ENCODE measurements around the gene RIT2.

Gene RIT2

GRCh38 chr18:42976869-42977590 is 138.5 kb downstream of the RIT2 start:
- no peak overlapping the region for H3K4me3 ChIP-seq (replicated peaks; ENCODE audit: low read depth, low read length)
- DNase-seq (ENCODE audit: low read depth), result no peak
- no peak for TF ChIP-seq CTCF (IDR thresholded peaks at IDR 0.05; ENCODE audit: low read length, missing control alignments)

DNA sequence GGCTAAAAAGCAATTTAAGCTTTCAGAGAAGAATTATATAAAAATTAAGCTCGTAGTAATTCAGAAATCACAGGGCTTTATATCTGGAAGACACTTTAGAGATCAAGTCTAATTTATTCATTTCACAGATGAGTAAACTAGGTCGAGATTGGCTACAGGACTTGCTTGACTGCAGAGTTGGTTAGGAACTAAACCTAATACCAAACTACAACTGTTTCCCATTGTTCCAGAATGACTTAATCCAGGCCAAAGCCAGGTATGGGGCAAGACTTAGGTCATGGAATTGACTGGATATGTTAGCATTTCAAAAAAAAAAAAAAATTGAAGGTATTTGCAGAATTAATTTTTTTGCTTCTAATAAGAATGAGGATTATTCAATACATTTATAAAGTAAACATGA is 146.1 kb downstream of the RIT2 start:
- no peak for DNase-seq (ENCODE audit: low read depth)
- no peak overlapping the region for H3K4me3 ChIP-seq (replicated peaks; ENCODE audit: low read depth, low read length)
- TF ChIP-seq CTCF (IDR thresholded peaks at IDR 0.05; ENCODE audit: low read length, missing control alignments), result no peak

DNA sequence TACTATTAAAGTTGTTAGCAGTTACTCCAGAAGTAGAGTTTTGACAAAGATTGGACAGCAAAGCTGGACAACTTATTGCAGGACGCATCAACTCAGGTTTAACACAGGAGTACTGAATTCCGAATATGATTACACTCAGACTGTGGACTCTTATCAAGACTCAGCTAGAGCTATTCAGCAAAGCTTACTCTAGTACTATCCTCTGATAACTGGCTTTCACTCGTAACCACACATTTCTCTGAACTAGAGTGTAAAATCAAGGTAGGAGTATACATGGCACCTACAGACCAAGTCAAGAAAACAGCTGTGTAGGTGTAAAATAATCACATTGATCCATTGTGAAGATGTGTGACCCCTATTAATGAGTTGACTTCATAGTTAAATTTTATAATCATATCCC is 154.2 kb downstream of the RIT2 start:
- H3K4me3 ChIP-seq (replicated peaks; ENCODE audit: low read depth, low read length), result no peak overlapping the region
- no peak for DNase-seq (ENCODE audit: low read depth)
- TF ChIP-seq CTCF (IDR thresholded peaks at IDR 0.05; ENCODE audit: low read length, missing control alignments), result no peak

GRCh38 chr18:42959528-42959927 is 156.0 kb downstream of the RIT2 start:
- no peak for DNase-seq (ENCODE audit: low read depth)
- no peak for TF ChIP-seq CTCF (IDR thresholded peaks at IDR 0.05; ENCODE audit: low read length, missing control alignments)
- no peak overlapping the region for H3K4me3 ChIP-seq (replicated peaks; ENCODE audit: low read depth, low read length)

DNA sequence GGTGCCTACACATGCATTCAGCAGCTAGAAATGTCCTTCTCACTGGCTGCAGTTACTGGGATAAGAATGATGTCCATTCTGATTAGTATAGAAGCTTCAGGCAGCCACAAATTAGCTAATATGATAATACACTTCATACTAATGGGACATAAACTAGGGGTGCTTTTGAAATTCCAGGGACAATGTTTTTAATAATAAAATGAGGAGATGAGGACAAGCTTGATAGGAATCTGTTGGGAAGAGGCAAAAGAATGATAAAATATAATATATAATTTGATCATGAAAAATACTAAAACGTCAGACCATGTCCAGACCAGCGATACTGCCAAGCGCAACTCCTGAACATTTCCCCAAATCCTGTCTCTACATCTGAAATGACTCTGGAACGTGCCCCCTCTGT is 157.1 kb downstream of the RIT2 start:
- DNase-seq (ENCODE audit: low read depth), result no peak
- no peak for TF ChIP-seq CTCF (IDR thresholded peaks at IDR 0.05; ENCODE audit: low read length, missing control alignments)
- H3K4me3 ChIP-seq (replicated peaks; ENCODE audit: low read depth, low read length), result no peak overlapping the region

DNA sequence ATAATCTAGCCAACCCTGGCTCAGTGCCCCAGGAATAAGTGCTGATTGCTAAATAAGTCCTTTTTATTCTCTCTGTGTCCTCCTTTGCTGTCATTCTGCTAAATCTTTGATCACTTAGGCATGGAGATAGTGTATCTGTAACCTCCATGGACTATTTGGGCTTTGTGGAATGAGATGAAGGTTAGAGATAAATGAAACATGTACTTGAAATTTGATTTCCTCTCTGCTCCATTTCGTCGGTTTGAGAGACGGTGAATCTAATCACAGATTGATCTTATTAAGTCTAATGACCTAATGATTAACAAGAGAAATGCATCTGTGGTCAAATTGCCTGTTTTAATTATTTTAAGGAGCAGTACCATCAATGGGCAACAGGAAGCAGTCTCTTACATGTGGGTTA is 159.2 kb downstream of the RIT2 start:
- DNase-seq (ENCODE audit: low read depth), result no peak
- no peak overlapping the region for H3K4me3 ChIP-seq (replicated peaks; ENCODE audit: low read depth, low read length)
- no peak for TF ChIP-seq CTCF (IDR thresholded peaks at IDR 0.05; ENCODE audit: low read length, missing control alignments)

DNA sequence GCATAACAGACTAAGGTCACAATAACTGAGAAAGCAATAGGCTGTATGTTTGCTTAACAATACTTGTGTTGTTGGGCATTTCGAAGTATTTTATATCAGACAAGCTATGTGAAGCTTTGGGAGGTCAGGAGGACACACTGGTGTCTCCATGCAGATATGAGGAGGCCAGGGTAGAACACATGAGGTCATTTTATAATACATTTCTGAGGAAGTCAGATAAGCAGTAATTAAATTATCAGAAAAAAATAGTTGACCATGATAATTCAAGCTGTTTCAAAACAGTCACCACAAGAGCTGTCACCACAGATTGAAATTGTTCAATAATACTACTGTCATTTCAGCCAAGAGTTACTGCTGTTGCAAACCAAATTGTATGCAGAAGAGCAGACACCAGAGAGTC is 160.6 kb downstream of the RIT2 start:
- H3K4me3 ChIP-seq (replicated peaks; ENCODE audit: low read depth, low read length), result no peak overlapping the region
- no peak for DNase-seq (ENCODE audit: low read depth)
- no peak for TF ChIP-seq CTCF (IDR thresholded peaks at IDR 0.05; ENCODE audit: low read length, missing control alignments)

Data from fibroblast of pulmonary artery (primary cell).